ENCODE data around the gene SOX12. TPM values are rescaled to one million over a fixed set of nuclear protein-coding genes. Genes with fewer than 3 reads are reported as not detected.

The SOX12 gene
- total and polyA plus RNA-seq, 4 donors: 2.7 to 15.9 (median 5.4) TPM

DNA sequence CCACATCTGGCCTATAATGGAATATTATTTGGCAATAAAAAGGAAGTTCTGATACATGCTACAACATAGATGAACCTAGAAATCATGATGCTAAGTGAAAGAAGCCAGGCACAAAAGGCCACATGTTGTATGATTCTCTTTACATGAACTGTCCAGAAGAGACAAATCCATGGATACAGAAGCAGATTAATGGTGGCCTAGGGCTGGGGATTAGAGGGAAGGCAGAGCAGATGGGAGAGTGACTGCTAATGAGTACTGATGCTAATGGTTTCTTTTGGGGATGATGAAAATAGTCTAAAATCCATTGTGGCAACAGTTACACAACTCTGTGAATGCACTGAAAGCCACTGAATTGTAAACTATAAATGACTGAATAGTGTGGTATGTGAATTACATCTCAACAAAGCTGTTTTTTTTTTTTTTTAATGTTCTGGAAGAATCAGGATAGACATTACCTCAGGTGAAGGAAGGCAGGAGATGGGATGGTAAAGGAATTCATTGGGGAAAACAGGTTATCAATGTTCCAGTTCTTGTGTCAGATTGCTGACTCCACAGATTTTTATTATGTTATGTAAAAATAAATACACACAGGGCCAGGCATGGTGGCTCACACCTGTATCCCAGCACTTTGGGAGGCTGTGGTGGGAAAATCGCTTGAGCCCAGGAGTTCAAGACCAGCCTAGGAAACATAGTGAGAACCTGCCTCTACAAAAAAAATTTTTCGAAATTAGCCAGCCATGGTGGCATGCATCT is 8.9 kb upstream of the SOX12 start:
- 96 to 97% methylated on average over 2 of the region's 2 CpGs for WGBS, 2 donors
- no peak for ATAC-seq (ENCODE audit: insufficient read depth, low FRiP score)
- no peaks in the 10 kb centered on the region for H3K27me3 ChIP-seq (ENCODE audit: control insufficient read depth in 3 of 3, insufficient read depth in 3 of 3, low read length in 2 of 3)

GRCh38 chr20:324177-325044 is 941 bp upstream of the SOX12 start:
- Histone ChIP-seq H3K27me3 (ENCODE audit: control insufficient read depth in 3 of 3, insufficient read depth in 3 of 3, low read length in 2 of 3) (no peaks in the 10 kb centered on the region), H3K4me3 (peak overlapping the region; percentile 47), H3K36me3 (ENCODE audit: control insufficient read depth in 4 of 4, insufficient read depth in 4 of 4, low read length in 4 of 4) (peaks cover 0 to 17% (median 5%) of the 10 kb centered on the region in 4 donors), H3K27ac (ENCODE audit: low read depth in 1 of 2, low read length in 1 of 2) (peak overlapping the region; percentile 87 to 94), H3K9ac (ENCODE audit: insufficient read depth in 1 of 2, low read length in 2 of 2) (peak overlapping the region; percentile 73 to 92), H3K9me3 (ENCODE audit: control insufficient read depth in 4 of 4, insufficient read depth in 3 of 4, low read length in 3 of 4) (no peaks in the 10 kb centered on the region), H3K4me1 (ENCODE audit: control insufficient read depth in 5 of 5, insufficient read depth in 5 of 5, low read length in 5 of 5) (peaks cover 0 to 21% (median 3%) of the 10 kb centered on the region in 5 donors)
- ATAC-seq (ENCODE audit: insufficient read depth, low FRiP score) (peak; percentile 75), DNase-seq (peak; percentile 90 to 92 (median 91))
- no peak for TF ChIP-seq CTCF (IDR thresholded peaks at IDR 0.05; ENCODE audit: control extremely low read depth, extremely low read depth)
- 0 to 1% methylated on average over 68 to 69 of the region's 69 CpGs for WGBS, 2 donors

More for the DNA sequence above, 8.9 kb upstream of the SOX12 start:
- H3K9ac ChIP-seq (ENCODE audit: insufficient read depth in 1 of 2, low read length in 2 of 2): no peak overlapping the region
- DNase-seq: no peak
- no peak overlapping the region for H3K27ac ChIP-seq (ENCODE audit: low read depth in 1 of 2, low read length in 1 of 2)
- H3K9me3 ChIP-seq (ENCODE audit: control insufficient read depth in 4 of 4, insufficient read depth in 3 of 4, low read length in 3 of 4): no peaks in the 10 kb centered on the region
- H3K4me3 ChIP-seq: no peak overlapping the region
- peaks cover 0 to 10% (median 0%) of the 10 kb centered on the region in 5 donors for H3K4me1 ChIP-seq (ENCODE audit: control insufficient read depth in 5 of 5, insufficient read depth in 5 of 5, low read length in 5 of 5)
- no peak for TF ChIP-seq CTCF (IDR thresholded peaks at IDR 0.05; ENCODE audit: control extremely low read depth, extremely low read depth)
- H3K36me3 ChIP-seq (ENCODE audit: control insufficient read depth in 4 of 4, insufficient read depth in 4 of 4, low read length in 4 of 4): peaks cover 0 to 5% (median 2%) of the 10 kb centered on the region in 4 donors

DNA sequence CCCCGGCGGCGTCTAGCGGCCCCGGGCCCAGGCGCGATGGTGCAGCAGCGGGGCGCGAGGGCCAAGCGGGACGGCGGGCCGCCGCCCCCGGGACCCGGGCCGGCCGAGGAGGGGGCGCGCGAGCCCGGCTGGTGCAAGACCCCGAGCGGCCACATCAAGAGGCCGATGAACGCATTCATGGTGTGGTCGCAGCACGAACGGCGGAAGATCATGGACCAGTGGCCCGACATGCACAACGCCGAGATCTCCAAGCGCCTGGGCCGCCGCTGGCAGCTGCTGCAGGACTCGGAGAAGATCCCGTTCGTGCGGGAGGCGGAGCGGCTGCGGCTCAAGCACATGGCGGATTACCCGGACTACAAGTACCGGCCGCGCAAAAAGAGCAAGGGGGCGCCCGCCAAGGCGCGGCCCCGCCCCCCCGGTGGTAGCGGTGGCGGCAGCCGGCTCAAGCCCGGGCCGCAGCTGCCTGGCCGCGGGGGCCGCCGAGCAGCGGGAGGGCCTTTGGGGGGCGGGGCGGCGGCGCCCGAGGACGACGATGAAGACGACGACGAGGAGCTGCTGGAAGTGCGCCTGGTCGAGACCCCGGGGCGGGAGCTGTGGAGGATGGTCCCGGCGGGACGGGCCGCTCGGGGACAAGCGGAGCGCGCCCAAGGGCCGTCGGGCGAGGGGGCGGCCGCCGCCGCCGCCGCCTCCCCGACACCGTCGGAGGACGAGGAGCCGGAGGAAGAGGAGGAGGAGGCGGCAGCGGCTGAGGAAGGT is 715 bp downstream of the SOX12 start:
- Histone ChIP-seq H3K27ac (ENCODE audit: low read depth in 1 of 2, low read length in 1 of 2) (peak overlapping the region; percentile 86 to 94), H3K4me3 (peak overlapping the region; percentile 64), H3K9ac (ENCODE audit: insufficient read depth in 1 of 2, low read length in 2 of 2) (peak overlapping the region; percentile 32), H3K27me3 (ENCODE audit: control insufficient read depth in 3 of 3, insufficient read depth in 3 of 3, low read length in 2 of 3) (no peaks in the 10 kb centered on the region), H3K9me3 (ENCODE audit: control insufficient read depth in 4 of 4, insufficient read depth in 3 of 4, low read length in 3 of 4) (no peaks in the 10 kb centered on the region), H3K4me1 (ENCODE audit: control insufficient read depth in 5 of 5, insufficient read depth in 5 of 5, low read length in 5 of 5) (peaks cover 0 to 32% (median 6%) of the 10 kb centered on the region in 5 donors), H3K36me3 (ENCODE audit: control insufficient read depth in 4 of 4, insufficient read depth in 4 of 4, low read length in 4 of 4) (peaks cover 0 to 21% (median 6%) of the 10 kb centered on the region in 4 donors)
- TF ChIP-seq CTCF (IDR thresholded peaks at IDR 0.05; ENCODE audit: control extremely low read depth, extremely low read depth): no peak
- DNase-seq (peak; percentile 74 to 78 (median 77)), ATAC-seq (ENCODE audit: insufficient read depth, low FRiP score) (no peak)
- 0% methylated on average over 62 to 103 of the region's 103 CpGs for WGBS, 2 donors

All from lung (tissue), 12 donors.